ENCODE data around the gene SEPTIN2. TPM values are rescaled to one million over a fixed set of nuclear protein-coding genes. Genes with fewer than 3 reads are reported as not detected.

SEPTIN2 gene
- total and polyA plus RNA-seq, 3 experiments from 2014 or later, result 187 to 319 (median 301) TPM

- H3K27me3 ChIP-seq (ENCODE audit: insufficient read depth, low read length, poor library complexity, severe bottlenecking), result no peaks in the 10 kb centered on the region
- no peak for DNase-seq
- Mint-ChIP-seq H3K4me3 (peak overlapping the region; percentile 64 to 89 (median 82)), H3K27me3 (no peaks in the 10 kb centered on the region), H3K4me1 (peaks cover 15 to 33% (median 18%) of the 10 kb centered on the region in 3 donors), H3K36me3 (peaks cover 0 to 20% (median 4%) of the 10 kb centered on the region in 3 donors), H3K27ac (peak overlapping the region in 2 of 8 donors; percentile 7 to 39), H3K9me3 (no peaks in the 10 kb centered on the region)
- no peak overlapping the region for H3K4me3 ChIP-seq (ENCODE audit: low read length)
- POLR2A ChIA-PET, result no interaction called here
- peaks cover 11% of the 10 kb centered on the region for H3K4me1 ChIP-seq (ENCODE audit: insufficient read depth, low read length)
- no peak overlapping the region for H3K27ac ChIP-seq (ENCODE audit: low read depth, low read length)
- H3K9me3 ChIP-seq (ENCODE audit: low read length), result no peaks in the 10 kb centered on the region
- CTCF ChIA-PET, result no interaction called here
- no peaks in the 10 kb centered on the region for H3K36me3 ChIP-seq (ENCODE audit: insufficient read depth, low read length)
Measured at GRCh38 chr2:241357531-241357930, 41.8 kb downstream of the SEPTIN2 start.

DNA sequence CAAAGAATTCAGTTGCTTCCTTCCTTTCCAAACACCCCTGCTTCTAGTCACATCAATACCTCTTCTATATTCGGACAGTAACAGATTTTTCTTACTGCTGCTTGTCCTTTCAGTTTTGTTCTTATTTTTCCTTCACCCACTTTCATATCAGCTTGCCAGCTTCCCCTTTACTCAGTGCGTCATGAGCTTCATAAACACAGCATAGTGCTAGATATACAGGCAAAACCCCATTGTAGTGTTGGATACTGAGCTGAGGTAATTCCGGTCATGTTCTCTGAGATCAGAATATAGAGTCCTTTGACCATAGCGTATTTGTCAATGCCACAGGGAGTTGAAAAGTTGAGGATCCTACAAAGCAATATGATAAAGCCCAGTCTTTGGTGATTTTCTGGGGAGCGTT is 42.7 kb downstream of the SEPTIN2 start:
- H3K27ac ChIP-seq (ENCODE audit: low read depth, low read length), result no peak overlapping the region
- ChIA-PET CTCF (interaction anchor here (1.7 kb wide), 1 partner anchor 42 kb away, joined by 3 read pairs; the partner anchor contains the start of gene SEPTIN2), POLR2A (interaction anchor here (0.6 to 0.8 kb wide), 2 partner anchors 43 to 507 kb away, joined by 3 to 5 read pairs; partner anchors contain the start of genes HDLBP and SEPTIN2)
- H3K4me1 ChIP-seq (ENCODE audit: insufficient read depth, low read length), result peaks cover 11% of the 10 kb centered on the region
- Mint-ChIP-seq H3K36me3 (peaks cover 0 to 13% (median 3%) of the 10 kb centered on the region in 3 donors), H3K27ac (peak overlapping the region in 1 of 8 donors; percentile 10), H3K27me3 (no peaks in the 10 kb centered on the region), H3K4me1 (peaks cover 15 to 33% (median 18%) of the 10 kb centered on the region in 3 donors), H3K9me3 (no peaks in the 10 kb centered on the region), H3K4me3 (peak overlapping the region in 1 of 7 donors; percentile 68)
- H3K27me3 ChIP-seq (ENCODE audit: insufficient read depth, low read length, poor library complexity, severe bottlenecking), result no peaks in the 10 kb centered on the region
- DNase-seq, result no peak
- H3K9me3 ChIP-seq (ENCODE audit: low read length), result no peaks in the 10 kb centered on the region
- no peaks in the 10 kb centered on the region for H3K36me3 ChIP-seq (ENCODE audit: insufficient read depth, low read length)
- H3K4me3 ChIP-seq (ENCODE audit: low read length), result no peak overlapping the region

- H3K36me3 Mint-ChIP-seq, result peaks cover 0 to 4% (median 4%) of the 10 kb centered on the region in 3 donors
- Histone ChIP-seq H3K27me3 (ENCODE audit: insufficient read depth, low read length, poor library complexity, severe bottlenecking) (no peaks in the 10 kb centered on the region), H3K9me3 (ENCODE audit: low read length) (no peaks in the 10 kb centered on the region), H3K4me1 (ENCODE audit: insufficient read depth, low read length) (peaks cover 11% of the 10 kb centered on the region), H3K36me3 (ENCODE audit: insufficient read depth, low read length) (no peaks in the 10 kb centered on the region), H3K4me3 (ENCODE audit: low read length) (no peak overlapping the region), H3K27ac (ENCODE audit: low read depth, low read length) (no peak overlapping the region)
- peak overlapping the region in 2 of 7 donors; percentile 51 to 84 for H3K4me3 Mint-ChIP-seq
- no peaks in the 10 kb centered on the region for H3K9me3 Mint-ChIP-seq
- ChIA-PET POLR2A (no interaction called here), CTCF (interaction anchor here (1.7 kb wide), 1 partner anchor 43 kb away, joined by 3 read pairs; the partner anchor contains the start of gene SEPTIN2)
- H3K4me1 Mint-ChIP-seq, result peaks cover 15 to 33% (median 18%) of the 10 kb centered on the region in 3 donors
- H3K27ac Mint-ChIP-seq, result no peak overlapping the region
- DNase-seq, result no peak
- H3K27me3 Mint-ChIP-seq, result no peaks in the 10 kb centered on the region
Measured at GRCh38 chr2:241359481-241360045, 43.8 kb downstream of the SEPTIN2 start.

- no peak for DNase-seq
- H3K9me3 ChIP-seq (ENCODE audit: low read length), result no peaks in the 10 kb centered on the region
- H3K36me3 ChIP-seq (ENCODE audit: insufficient read depth, low read length), result no peaks in the 10 kb centered on the region
- H3K4me3 Mint-ChIP-seq, result no peak overlapping the region
- no peak overlapping the region for H3K27ac ChIP-seq (ENCODE audit: low read depth, low read length)
- H3K27ac Mint-ChIP-seq, result no peak overlapping the region
- POLR2A ChIA-PET, result no interaction called here
- peaks cover 0 to 3% (median 1%) of the 10 kb centered on the region in 3 donors for H3K36me3 Mint-ChIP-seq
- no peaks in the 10 kb centered on the region for H3K27me3 ChIP-seq (ENCODE audit: insufficient read depth, low read length, poor library complexity, severe bottlenecking)
- no peaks in the 10 kb centered on the region for H3K9me3 Mint-ChIP-seq
- peaks cover 3 to 14% (median 3%) of the 10 kb centered on the region in 3 donors for H3K4me1 Mint-ChIP-seq
- H3K4me3 ChIP-seq (ENCODE audit: low read length), result no peak overlapping the region
- CTCF ChIA-PET, result interaction anchor here (1.1 kb wide), 1 partner anchor 20 kb away, joined by 3 read pairs; no protein-coding TSS in a partner anchor
- H3K27me3 Mint-ChIP-seq, result no peaks in the 10 kb centered on the region
- H3K4me1 ChIP-seq (ENCODE audit: insufficient read depth, low read length), result no peaks in the 10 kb centered on the region
Measured at GRCh38 chr2:241363426-241363825, 47.7 kb downstream of the SEPTIN2 start.

DNA sequence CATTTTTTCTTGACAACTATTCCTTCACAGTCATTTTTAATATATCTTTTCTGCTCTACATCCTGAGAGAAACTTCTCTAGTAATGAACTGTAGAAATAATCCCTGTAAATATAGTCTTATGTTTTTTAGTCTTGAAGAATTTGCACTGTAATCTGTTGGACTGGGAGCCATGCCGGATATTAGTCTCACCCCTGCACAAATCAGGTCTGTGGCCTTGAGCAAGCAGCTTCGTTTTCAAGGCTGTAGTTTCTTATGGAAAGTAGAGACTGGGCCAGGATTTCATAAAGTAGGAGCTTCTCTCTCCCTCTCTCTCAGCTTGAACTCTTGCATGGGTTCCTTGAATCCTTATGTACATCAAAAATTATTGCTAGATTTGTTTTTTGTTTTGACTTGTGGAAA is 49.1 kb downstream of the SEPTIN2 start:
- POLR2A ChIA-PET, result interaction anchor here (0.6 kb wide), 1 partner anchor 90 kb away, joined by 3 read pairs; no protein-coding TSS in a partner anchor
- peaks cover 0 to 3% (median 1%) of the 10 kb centered on the region in 3 donors for H3K36me3 Mint-ChIP-seq

DNA sequence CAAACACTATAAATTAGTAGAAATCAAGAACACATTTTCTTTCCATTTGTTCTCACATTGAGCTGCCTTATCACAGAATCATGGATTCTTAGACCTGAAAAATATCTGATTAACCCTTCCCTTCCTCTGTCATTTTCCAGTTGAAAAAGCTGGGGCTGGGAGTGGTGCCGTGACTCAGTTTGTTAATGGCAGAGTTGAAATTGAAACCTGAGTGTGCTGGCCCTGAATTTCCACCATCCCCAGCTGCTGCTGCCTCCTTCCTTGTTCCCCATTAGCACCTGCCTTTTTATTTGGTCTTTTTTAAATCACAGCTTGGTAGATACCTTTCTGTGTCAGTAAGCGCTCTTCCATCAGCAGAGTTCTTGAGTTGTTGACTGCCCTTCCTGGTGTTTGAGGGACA is 51.0 kb downstream of the SEPTIN2 start:
- no peaks in the 10 kb centered on the region for H3K4me1 Mint-ChIP-seq
- no peak for DNase-seq
- Histone ChIP-seq H3K36me3 (ENCODE audit: insufficient read depth, low read length) (no peaks in the 10 kb centered on the region), H3K4me1 (ENCODE audit: insufficient read depth, low read length) (no peaks in the 10 kb centered on the region), H3K4me3 (ENCODE audit: low read length) (no peak overlapping the region), H3K27me3 (ENCODE audit: insufficient read depth, low read length, poor library complexity, severe bottlenecking) (no peaks in the 10 kb centered on the region), H3K9me3 (ENCODE audit: low read length) (no peaks in the 10 kb centered on the region), H3K27ac (ENCODE audit: low read depth, low read length) (no peak overlapping the region)
- CTCF ChIA-PET, result interaction anchor here (0.8 kb wide), 1 partner anchor 280 kb away, joined by 3 read pairs; no protein-coding TSS in a partner anchor
- no peaks in the 10 kb centered on the region for H3K27me3 Mint-ChIP-seq
- H3K27ac Mint-ChIP-seq, result peak overlapping the region in 1 of 8 donors; percentile 47
- H3K36me3 Mint-ChIP-seq, result peaks cover 0 to 3% (median 1%) of the 10 kb centered on the region in 3 donors
- H3K9me3 Mint-ChIP-seq, result no peaks in the 10 kb centered on the region
- POLR2A ChIA-PET, result interaction anchor here (0.6 kb wide), 1 partner anchor 60 kb away, joined by 3 read pairs; no protein-coding TSS in a partner anchor
- no peak overlapping the region for H3K4me3 Mint-ChIP-seq

More for the DNA sequence above, 49.1 kb downstream of the SEPTIN2 start:
- CTCF ChIA-PET, result no interaction called here
- no peaks in the 10 kb centered on the region for H3K4me1 ChIP-seq (ENCODE audit: insufficient read depth, low read length)
- H3K36me3 ChIP-seq (ENCODE audit: insufficient read depth, low read length), result no peaks in the 10 kb centered on the region
- Mint-ChIP-seq H3K27me3 (no peaks in the 10 kb centered on the region), H3K4me3 (no peak overlapping the region), H3K9me3 (no peaks in the 10 kb centered on the region), H3K4me1 (peaks cover 0 to 5% (median 0%) of the 10 kb centered on the region in 3 donors), H3K27ac (no peak overlapping the region)
- H3K4me3 ChIP-seq (ENCODE audit: low read length), result no peak overlapping the region
- DNase-seq, result no peak
- no peaks in the 10 kb centered on the region for H3K27me3 ChIP-seq (ENCODE audit: insufficient read depth, low read length, poor library complexity, severe bottlenecking)
- no peaks in the 10 kb centered on the region for H3K9me3 ChIP-seq (ENCODE audit: low read length)
- no peak overlapping the region for H3K27ac ChIP-seq (ENCODE audit: low read depth, low read length)

- H3K27ac ChIP-seq (ENCODE audit: low read depth, low read length), result no peak overlapping the region
- H3K4me1 ChIP-seq (ENCODE audit: insufficient read depth, low read length), result no peaks in the 10 kb centered on the region
- no peaks in the 10 kb centered on the region for H3K9me3 ChIP-seq (ENCODE audit: low read length)
- Mint-ChIP-seq H3K9me3 (no peaks in the 10 kb centered on the region), H3K4me1 (no peaks in the 10 kb centered on the region), H3K36me3 (peaks cover 0 to 10% (median 3%) of the 10 kb centered on the region in 3 donors), H3K27me3 (no peaks in the 10 kb centered on the region), H3K27ac (no peak overlapping the region), H3K4me3 (no peak overlapping the region)
- CTCF ChIA-PET, result no interaction called here
- no peaks in the 10 kb centered on the region for H3K36me3 ChIP-seq (ENCODE audit: insufficient read depth, low read length)
- no peak for DNase-seq
- POLR2A ChIA-PET, result no interaction called here
- H3K4me3 ChIP-seq (ENCODE audit: low read length), result no peak overlapping the region
- no peaks in the 10 kb centered on the region for H3K27me3 ChIP-seq (ENCODE audit: insufficient read depth, low read length, poor library complexity, severe bottlenecking)
Measured at GRCh38 chr2:241368643-241369042, 52.9 kb downstream of the SEPTIN2 start.

- Histone ChIP-seq H3K4me1 (ENCODE audit: insufficient read depth, low read length) (no peaks in the 10 kb centered on the region), H3K4me3 (ENCODE audit: low read length) (no peak overlapping the region), H3K27ac (ENCODE audit: low read depth, low read length) (no peak overlapping the region), H3K9me3 (ENCODE audit: low read length) (no peaks in the 10 kb centered on the region), H3K27me3 (ENCODE audit: insufficient read depth, low read length, poor library complexity, severe bottlenecking) (no peaks in the 10 kb centered on the region), H3K36me3 (ENCODE audit: insufficient read depth, low read length) (peaks cover 5% of the 10 kb centered on the region)
- no peak for DNase-seq
- Mint-ChIP-seq H3K4me3 (no peak overlapping the region), H3K9me3 (no peaks in the 10 kb centered on the region), H3K36me3 (peaks cover 0 to 26% (median 4%) of the 10 kb centered on the region in 3 donors), H3K27me3 (no peaks in the 10 kb centered on the region), H3K27ac (no peak overlapping the region), H3K4me1 (peaks cover 0 to 2% (median 0%) of the 10 kb centered on the region in 3 donors)
- ChIA-PET POLR2A (no interaction called here), CTCF (no interaction called here)
Measured at GRCh38 chr2:241372361-241372992, 56.8 kb downstream of the SEPTIN2 start.

All from CD8-positive, alpha-beta memory T cell (primary cell).